ENCODE results near the gene SAMD11.

SAMD11 gene

GRCh38 chr1:905071-905749 is 18.5 kb upstream of the SAMD11 start:
- DNase-seq (ENCODE audit: low read depth in 2 of 2), result no peak

DNA sequence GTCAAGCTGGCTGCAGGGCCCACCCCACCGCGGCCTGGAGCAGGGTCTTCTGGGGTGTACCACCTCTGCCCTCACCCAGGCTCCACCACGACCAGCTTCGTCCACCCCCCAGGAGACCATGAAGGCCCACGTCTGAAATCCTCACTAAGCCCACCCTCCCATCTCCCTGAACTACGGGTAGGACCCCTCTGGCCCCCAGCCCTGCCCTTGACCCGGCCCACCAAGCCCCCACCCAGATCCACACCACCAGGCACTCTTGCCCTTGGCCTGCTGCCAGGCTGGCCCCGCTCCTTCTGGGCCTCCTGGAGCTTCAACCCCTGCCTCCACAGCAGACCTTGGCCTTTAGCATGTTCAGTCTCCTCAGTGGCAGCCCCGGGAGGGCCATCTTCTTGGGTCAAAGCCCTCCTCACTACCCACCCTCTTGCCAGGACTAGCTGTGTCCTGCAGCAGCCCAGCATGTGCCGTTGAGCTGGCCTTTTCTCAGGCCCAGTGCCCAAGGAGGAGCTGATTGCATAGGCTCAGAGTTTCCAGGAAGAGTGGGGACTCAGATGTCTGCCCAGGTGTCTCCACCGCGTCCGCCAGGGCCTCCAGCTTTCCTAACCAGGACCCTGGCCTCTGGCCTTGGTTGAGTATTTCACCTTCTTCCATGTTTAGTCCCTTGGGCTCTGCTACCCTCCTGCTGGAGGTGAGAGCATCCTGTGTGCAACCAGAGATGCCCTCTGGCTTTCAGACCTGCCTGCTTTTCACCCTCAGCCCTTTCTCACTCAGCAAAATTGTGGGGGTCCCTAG is 17.7 kb upstream of the SAMD11 start:
- no peak for DNase-seq (ENCODE audit: low read depth in 2 of 2)

DNA sequence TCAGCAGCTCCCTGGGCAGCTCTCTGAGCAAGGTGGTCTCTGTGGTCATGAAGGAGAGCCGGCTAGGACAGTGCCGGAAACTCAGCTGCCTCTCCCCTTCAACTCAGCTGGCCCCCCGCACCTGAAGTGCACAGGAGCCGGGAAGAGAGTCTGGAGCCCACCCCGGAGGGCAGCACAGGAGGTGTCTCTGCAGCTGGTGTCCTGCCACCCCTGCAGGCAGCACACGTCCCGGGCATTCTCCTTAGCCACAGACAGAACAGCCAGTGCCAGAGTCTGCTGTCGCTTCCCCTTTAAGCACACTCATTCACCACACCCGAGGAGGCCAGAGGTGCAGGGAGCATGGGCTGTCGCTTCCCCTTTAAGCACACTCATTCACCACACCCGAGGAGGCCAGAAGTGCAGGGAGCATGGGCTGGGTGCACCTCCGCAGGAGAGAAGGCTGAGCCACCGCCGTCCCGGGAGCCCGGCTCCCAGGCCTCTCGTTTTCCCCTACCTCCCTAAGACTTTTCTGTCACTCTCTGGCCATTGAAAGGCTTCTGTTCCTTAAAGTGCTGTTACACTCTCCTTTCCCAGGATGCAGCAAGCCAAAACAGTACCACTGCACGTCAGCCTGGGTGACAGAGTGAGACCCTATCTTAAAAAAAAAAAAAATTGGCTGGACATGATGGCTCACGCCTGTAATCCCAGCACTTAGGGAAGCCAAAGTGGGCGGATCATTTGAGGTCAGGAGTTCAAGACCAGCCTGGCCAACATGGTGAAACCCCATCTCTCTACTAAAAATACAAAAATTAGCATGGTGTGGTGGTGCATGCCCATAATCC is 16.9 kb upstream of the SAMD11 start:
- DNase-seq (ENCODE audit: low read depth in 2 of 2), result no peak

- DNase-seq (ENCODE audit: low read depth in 2 of 2), result no peak
Measured at GRCh38 chr1:907611-908451, 15.9 kb upstream of the SAMD11 start.

GRCh38 chr1:908661-909060 is 15.1 kb upstream of the SAMD11 start:
- no peak for DNase-seq (ENCODE audit: low read depth in 2 of 2)

DNA sequence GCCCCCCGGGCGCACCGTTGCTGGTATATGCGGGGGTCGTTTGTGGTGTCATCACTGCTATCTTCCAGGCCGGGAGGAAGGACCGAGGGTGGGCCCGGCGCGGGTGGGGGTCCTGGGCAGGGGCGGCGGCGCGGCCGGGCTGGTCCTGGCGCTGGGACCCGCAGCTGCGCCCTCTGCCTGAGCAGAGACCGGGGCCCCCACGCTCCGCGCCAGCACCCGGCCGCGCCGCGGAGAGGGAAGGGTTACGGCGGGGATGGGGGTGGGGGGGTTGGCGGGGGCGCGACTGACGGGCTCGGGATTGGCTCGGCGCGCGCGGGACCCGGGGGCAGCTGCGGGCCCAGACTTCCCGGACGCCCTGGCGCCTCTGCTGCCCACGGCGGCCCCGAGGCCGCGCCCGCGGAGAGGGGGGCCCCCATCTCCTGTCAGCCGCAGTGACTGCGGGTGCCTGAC is 13.8 kb upstream of the SAMD11 start:
- DNase-seq (ENCODE audit: low read depth in 2 of 2), result no peak

GRCh38 chr1:910311-910880 is 13.3 kb upstream of the SAMD11 start:
- DNase-seq (ENCODE audit: low read depth in 2 of 2), result no peak

DNA sequence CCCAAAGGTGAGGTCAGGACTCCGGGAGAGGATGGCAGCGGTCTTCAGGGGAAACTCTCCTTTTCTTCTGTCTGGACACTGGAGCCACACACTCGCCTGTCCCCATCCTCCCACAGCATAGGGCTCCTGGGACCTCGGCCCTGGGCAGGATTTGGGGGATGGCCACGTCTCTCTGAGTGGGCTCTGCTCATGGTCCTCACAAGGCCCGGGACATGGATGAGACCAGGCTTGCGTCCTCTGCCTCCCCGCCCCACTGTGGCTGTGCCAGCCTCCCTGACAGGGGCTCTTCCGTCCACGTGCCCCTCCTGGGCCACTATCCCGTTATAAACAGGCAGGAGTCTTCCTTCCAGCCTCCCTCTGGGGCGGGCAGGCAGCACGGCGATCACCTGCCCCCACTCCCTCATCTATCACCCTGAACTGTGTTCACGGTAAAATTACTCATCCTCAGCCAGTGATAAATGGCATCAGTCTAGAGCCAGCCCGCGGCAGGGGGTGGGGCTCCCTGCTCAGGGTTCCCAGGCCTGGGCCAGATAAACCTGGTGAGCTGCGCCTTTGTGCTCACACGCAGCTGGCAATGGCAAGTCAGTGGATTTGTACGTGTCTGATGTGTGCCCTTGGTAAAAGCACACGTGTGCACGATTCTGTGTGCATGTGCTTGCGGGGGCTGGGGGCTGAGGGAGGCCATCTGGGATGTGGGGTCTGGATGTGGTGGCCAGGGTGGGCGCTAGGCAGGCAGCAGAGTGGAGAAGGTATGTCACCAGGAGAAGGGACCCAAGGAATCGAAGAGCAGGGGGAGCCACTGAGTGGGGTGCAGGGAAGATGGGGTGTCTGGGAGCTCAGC is 12.6 kb upstream of the SAMD11 start:
- no peak for DNase-seq (ENCODE audit: low read depth in 2 of 2)

DNA sequence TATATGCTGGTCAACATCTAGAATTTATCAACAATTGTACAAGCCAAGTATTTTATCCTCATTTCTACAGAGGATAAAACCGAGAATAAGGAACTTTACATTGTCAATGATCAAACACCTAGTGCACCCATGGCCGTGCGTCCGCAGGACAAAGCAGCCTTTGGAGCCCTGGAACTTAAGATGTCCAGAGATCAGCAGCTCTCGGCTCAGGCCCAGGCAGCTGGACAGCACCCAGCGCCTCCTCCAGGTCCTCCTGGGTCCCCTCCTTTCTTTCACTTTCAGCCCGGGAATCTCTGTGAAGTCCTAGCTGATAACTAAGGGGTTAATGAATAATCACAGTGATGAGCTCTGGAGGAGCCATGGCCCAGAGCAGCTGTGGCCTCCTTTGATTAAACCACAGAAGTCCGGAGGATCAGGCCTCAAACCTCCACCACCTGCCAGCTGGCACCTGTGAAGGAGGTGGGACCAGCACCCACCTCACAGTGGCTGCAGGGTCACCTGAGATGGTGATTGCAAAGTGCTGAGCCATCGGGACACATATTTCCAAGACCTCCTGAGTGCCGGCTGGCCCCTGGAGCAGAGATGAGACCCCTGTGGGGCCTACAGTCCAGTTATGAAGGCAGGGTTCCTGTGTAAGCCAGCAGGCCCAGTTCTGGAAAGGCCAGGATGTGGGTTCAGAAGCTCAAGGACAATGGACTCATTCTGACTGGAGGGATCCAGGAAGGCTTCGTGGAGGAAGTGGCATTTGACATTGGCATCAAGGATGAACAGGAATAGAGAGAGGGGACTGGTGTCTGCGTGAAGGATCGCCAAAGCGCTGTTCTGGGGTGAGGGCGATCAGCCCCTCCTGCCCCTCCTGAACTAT is 11.6 kb upstream of the SAMD11 start:
- no peak for DNase-seq (ENCODE audit: low read depth in 2 of 2)

GRCh38 chr1:912740-913301 is 10.9 kb upstream of the SAMD11 start:
- DNase-seq (ENCODE audit: low read depth in 2 of 2), result no peak

DNA sequence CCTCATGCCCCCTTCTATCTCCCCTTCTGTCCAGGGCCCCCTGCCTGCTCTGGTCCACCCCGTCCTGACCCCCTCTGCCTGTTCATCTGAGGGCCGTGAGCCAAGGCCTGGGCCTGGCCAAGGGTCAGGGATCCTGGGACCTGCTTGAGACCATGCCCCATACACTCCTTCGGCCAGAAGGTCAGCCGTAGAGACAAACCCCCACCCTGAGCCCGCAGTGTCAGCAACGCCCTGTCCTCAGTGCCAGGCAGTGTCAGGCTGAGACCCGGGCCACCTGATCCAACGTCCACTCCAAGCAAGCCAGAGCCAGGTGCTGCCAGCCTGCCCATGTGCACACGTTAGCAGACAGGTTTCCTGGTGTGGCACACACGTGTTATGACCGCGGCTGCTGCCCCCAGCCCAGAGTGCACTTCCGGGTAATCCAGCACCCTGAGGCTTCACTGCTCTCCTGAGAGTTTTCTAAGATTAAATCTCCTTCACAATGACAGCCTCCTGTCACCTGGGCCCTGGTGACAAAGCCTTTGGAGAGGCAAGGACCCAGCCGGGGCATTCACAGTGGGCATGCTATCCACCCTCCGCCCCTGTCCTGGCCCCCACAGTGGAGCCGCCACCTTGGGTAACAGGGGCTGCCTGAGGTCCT is 10.1 kb upstream of the SAMD11 start:
- DNase-seq (ENCODE audit: low read depth in 2 of 2), result no peak

DNA sequence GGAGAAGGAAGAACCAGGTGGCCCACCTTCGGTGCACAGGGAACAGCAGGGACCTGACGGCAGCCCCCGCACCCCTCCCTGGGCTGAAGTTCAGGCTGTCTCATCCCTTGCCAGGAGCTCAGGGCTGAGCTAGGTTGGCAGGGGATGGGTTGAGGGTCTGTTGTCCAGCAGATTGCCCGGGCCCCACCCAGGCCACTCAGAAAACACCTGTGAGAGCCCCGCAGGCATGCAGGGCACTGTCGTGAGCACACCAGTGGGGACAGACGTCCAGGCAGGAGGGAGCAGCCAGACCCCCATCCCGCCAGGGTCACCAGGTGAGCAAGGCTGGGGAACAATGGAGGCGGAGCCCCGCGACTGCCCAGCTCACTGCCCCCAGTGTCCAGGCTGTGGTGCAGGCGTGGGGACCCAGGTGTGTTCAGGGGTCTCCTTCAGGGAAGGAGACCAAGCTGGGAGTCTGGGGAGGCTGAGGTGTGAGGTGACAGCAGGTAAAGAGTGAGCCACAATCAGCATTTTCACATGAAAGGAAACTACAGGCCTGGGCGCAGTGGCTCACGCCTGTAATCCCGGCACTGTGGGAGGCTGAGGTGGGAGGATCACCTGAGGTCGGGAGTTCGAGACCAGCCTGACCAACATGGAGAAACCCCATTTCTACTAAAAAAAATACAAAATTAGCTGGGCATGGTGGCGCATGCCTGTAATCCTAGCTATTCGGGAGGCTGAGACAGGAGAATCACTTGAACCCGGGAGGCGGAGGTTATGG is 9.4 kb upstream of the SAMD11 start:
- DNase-seq (ENCODE audit: low read depth in 2 of 2), result no peak

GRCh38 chr1:914891-915280 is 8.8 kb upstream of the SAMD11 start:
- DNase-seq (ENCODE audit: low read depth in 2 of 2), result no peak

GRCh38 chr1:915295-916172 is 8.2 kb upstream of the SAMD11 start:
- DNase-seq (ENCODE audit: low read depth in 2 of 2), result no peak

DNA sequence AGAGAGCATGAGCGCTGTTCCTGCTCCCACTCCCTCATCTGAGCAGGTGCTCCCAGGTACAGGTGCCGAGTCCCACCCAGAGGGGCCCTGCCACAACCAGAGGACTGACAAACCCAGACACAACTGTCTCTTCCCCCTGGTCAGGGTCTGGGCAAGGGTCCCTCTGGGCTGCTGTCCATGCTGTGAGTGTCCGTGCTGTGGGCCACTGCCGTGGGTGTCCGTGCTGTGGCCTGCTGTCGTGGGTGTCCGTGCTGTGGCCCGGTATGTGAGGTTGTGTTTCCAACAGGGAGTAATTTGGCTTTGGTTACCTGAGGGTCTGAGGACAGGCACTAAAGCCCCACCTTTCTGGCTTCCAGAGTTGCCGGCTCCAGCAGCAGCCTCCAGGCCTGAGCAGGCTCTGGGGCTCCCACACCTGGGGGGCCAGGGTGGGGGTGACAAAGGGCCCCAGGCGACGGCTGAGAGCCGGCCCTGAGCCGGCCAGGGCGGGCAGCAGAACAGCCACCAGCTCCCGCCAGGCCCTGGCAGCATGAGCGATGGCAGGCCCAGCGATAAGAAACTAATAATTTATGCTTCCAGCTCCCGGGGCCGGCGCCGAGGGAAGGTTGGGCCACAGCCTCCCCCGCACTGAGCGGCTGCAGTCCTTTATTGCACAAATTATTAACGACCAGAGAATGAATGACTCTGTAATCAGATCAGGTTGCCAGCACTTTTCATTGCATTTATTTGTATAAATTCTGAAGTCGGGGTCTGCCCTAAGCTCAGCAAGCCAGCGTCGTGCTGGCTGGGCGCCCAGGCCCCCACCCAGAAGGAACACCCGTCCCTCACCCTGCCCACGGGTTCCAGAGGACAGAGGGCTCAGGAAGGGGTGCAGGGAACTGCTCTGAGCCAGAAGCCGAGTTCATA is 7.3 kb upstream of the SAMD11 start:
- DNase-seq (ENCODE audit: low read depth in 2 of 2), result no peak

DNA sequence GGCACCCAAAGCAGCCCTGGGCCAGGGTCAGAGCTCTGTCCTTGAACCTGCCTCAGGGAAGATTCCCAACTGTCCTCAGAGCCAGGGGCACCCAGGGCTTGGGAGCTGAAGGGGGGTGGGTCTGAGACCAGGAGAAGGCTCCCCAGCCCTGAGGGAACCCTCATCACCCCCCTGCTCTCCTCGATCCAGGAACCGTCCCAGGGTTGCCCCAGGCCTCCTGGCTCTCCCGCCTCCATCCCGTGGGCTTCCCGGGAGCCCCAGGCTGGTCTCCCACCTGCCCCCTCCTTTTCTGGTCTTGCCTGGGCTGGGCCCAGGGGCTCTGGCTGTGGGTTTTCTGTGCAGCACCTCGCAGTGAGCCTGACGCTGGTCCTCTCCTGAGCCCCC is 6.7 kb upstream of the SAMD11 start:
- no peak for DNase-seq (ENCODE audit: low read depth in 2 of 2)
